SK-N-SH (cell line): ENCODE data around the gene USP13. TPM values are rescaled to one million over a fixed set of nuclear protein-coding genes. Genes with fewer than 3 reads are reported as not detected.
A peak's percentile ranks its signal among the peaks of the same experiment; 100 is the strongest.

Experiments
- CTCF ChIA-PET: fragments of 300-600, 350-600 bp; formaldehyde crosslinking; extraction: SDS; loops from one replicate; lab custom pipeline; 2021; lab: Yijun Ruan, JAX
- POLR2A ChIA-PET: fragments of 350-600 bp; sonication (Branson Sonifier 250); formaldehyde crosslinking; extraction: SDS; loops from one replicate; lab custom pipeline; 2020; ENCODE audit warnings: antibody characterized with exemption, inconsistent platforms; lab: Yijun Ruan, JAX
- DNase-seq: peaks from one replicate; pipeline ENCODE4 v3.0.0; 2012
- H2AFZ ChIP-seq: fragments of 200-600 bp; sonication (generic); 2 replicates; pipeline ENCODE4 v1.8.1; 2016; ENCODE audit warnings: antibody characterized with exemption, mild to moderate bottlenecking, low read depth
- H3F3A ChIP-seq: fragments of 200-600 bp; sonication (generic); replicated peaks from 2 replicates; pipeline ENCODE3; 2016; ENCODE audit warnings: antibody characterized with exemption, mild to moderate bottlenecking; ENCODE audit not compliant: insufficient read depth
- H3K27ac ChIP-seq, 2 experiments: fragments of 200-500 bp in 1 of 2; fragments of 200-600 bp in 1 of 2; sonication (Bioruptor generic) in 1 of 2; sonication (generic), shearing (Covaris generic) in 1 of 2; 2 replicates each; pipeline versions ENCODE4 v1.5.1 to v1.6.1; 2014 to 2016; ENCODE audit warnings: low read depth in 2 of 2, inconsistent platforms in 1 of 2, low read length in 1 of 2, mild to moderate bottlenecking in 1 of 2, mixed read lengths in 1 of 2
- H3K27me3 ChIP-seq: fragments of 200-600 bp; sonication (generic), shearing (Covaris generic); 2 replicates; pipeline ENCODE4 v1.6.1; 2016; ENCODE audit warnings: mixed run types; ENCODE audit not compliant: insufficient read depth
- H3K36me3 ChIP-seq, 2 experiments: fragments of 200-500 bp in 1 of 2; fragments of 200-600 bp in 1 of 2; sonication (Bioruptor generic) in 1 of 2; sonication (generic) in 1 of 2; replicated peaks in 1 of 2; 2 replicates each; pipeline versions ENCODE3 to v1.5.1; 2014 to 2016; ENCODE audit warnings: low read length in 1 of 2, mild to moderate bottlenecking in 1 of 2; ENCODE audit not compliant: insufficient read depth in 2 of 2, control insufficient read depth in 1 of 2
- H3K4me1 ChIP-seq, 2 experiments: fragments of 200-500 bp in 1 of 2; fragments of 200-600 bp in 1 of 2; sonication (Bioruptor generic) in 1 of 2; sonication (generic), shearing (Covaris generic) in 1 of 2; 2 replicates each; pipeline versions ENCODE4 v1.5.1 to v1.6.1; 2014 to 2016; ENCODE audit warnings: low read depth in 1 of 2, low read length in 1 of 2, mixed run types in 1 of 2; ENCODE audit not compliant: insufficient read depth in 2 of 2, control insufficient read depth in 1 of 2
- H3K4me2 ChIP-seq: fragments of 200-600 bp; sonication (generic), shearing (Covaris generic); 2 replicates; pipeline ENCODE4 v1.6.1; 2017; ENCODE audit warnings: mixed run types
- H3K4me3 ChIP-seq, 2 experiments: fragments of 200-500 bp in 1 of 2; fragments of 200-600 bp in 1 of 2; sonication (Bioruptor generic) in 1 of 2; sonication (generic), shearing (Covaris generic) in 1 of 2; 2 replicates each; pipeline versions ENCODE4 v1.5.1 to v1.8.1; 2014 to 2016; ENCODE audit warnings: low read depth in 2 of 2, inconsistent platforms in 1 of 2, low read length in 1 of 2, mild to moderate bottlenecking in 1 of 2, mixed read lengths in 1 of 2, moderate library complexity in 1 of 2
- H3K79me2 ChIP-seq: fragments of 200-600 bp; sonication (generic); 2 replicates; pipeline ENCODE4 v1.8.1; 2017; ENCODE audit warnings: mild to moderate bottlenecking; ENCODE audit not compliant: insufficient read depth
- H3K9ac ChIP-seq: fragments of 200-600 bp; sonication (generic); 2 replicates; pipeline ENCODE4 v1.6.1; 2017; ENCODE audit warnings: mixed run types
- H3K9me2 ChIP-seq: fragments of 200-600 bp; sonication (generic); 2 replicates; pipeline ENCODE4 v1.6.1; 2017; ENCODE audit warnings: mixed run types
- H3K9me3 ChIP-seq: fragments of 200-600 bp; sonication (generic); 2 replicates; pipeline ENCODE4 v1.6.1; 2017; ENCODE audit warnings: mixed run types, mild to moderate bottlenecking, moderate library complexity
- H4K20me1 ChIP-seq: fragments of 200-600 bp; sonication (generic); 2 replicates; pipeline ENCODE4 v1.6.1; 2017; ENCODE audit warnings: mild to moderate bottlenecking, mixed run types; ENCODE audit not compliant: insufficient read depth
- CTCF ChIP-seq: fragments of 200-600 bp; sonication (generic); IDR thresholded peaks from 2 replicates; pipeline ENCODE4 v1.6.1; 2017; ENCODE audit warnings: antibody characterized with exemption, mild to moderate bottlenecking, moderate library complexity
- FOSL2 ChIP-seq: IDR thresholded peaks from 2 replicates; pipeline ENCODE4 v1.4.0; 2012; ENCODE audit warnings: low read depth, mild to moderate bottlenecking, moderate library complexity, borderline replicate concordance
- FOXM1 ChIP-seq: IDR thresholded peaks from 2 replicates; pipeline ENCODE4 v1.4.0; 2012; ENCODE audit warnings: low read depth, mild to moderate bottlenecking
- GABPA ChIP-seq: IDR thresholded peaks from 2 replicates; pipeline ENCODE4 v1.4.0; 2012; ENCODE audit warnings: low read depth, mild to moderate bottlenecking
- IRF3 ChIP-seq: fragments of 150-350 bp; IDR thresholded peaks from 2 replicates; pipeline ENCODE4 v1.6.1; 2016; ENCODE audit warnings: mild to moderate bottlenecking, low read depth, low read length
- MEF2A ChIP-seq: IDR thresholded peaks from 2 replicates; pipeline ENCODE4 v1.4.0; 2012; ENCODE audit warnings: low read depth, borderline replicate concordance
- NFIC ChIP-seq: IDR thresholded peaks from 2 replicates; pipeline ENCODE4 v1.4.0; 2012; ENCODE audit warnings: borderline replicate concordance
- NRF1 ChIP-seq: IDR thresholded peaks from 2 replicates; pipeline ENCODE4 v1.6.1; 2012; ENCODE audit warnings: low read depth, mild to moderate bottlenecking, low read length
- POLR2AphosphoS5 ChIP-seq: IDR thresholded peaks from 2 replicates; pipeline ENCODE4 v1.6.1; 2012; ENCODE audit warnings: low read depth, low read length
- RCOR1 ChIP-seq: fragments of 150-350 bp; IDR thresholded peaks from 2 replicates; pipeline ENCODE4 v1.6.1; 2017; ENCODE audit warnings: antibody characterized with exemption, low read length
- RXRA ChIP-seq: IDR thresholded peaks from 2 replicates; pipeline ENCODE4 v1.4.0; 2012; ENCODE audit warnings: low read depth, mild to moderate bottlenecking, borderline replicate concordance
- SIN3A ChIP-seq: IDR thresholded peaks from 2 replicates; pipeline ENCODE4 v1.6.1; 2012; ENCODE audit warnings: low read depth, mild to moderate bottlenecking, low read length, moderate library complexity, borderline replicate concordance
- SMC3 ChIP-seq: IDR thresholded peaks from 2 replicates; pipeline ENCODE4 v1.6.1; 2012; ENCODE audit warnings: low read depth, low read length, improper control_type of control experiment
- TAF1 ChIP-seq: IDR thresholded peaks from 2 replicates; pipeline ENCODE4 v1.6.1; 2012; ENCODE audit warnings: low read depth, mild to moderate bottlenecking, low read length, moderate library complexity, borderline replicate concordance
- YY1 ChIP-seq: IDR thresholded peaks from 2 replicates; pipeline ENCODE4 v1.4.0; 2012; ENCODE audit warnings: low read depth, mild to moderate bottlenecking
- WGBS: methylation state at CpG from one replicate; pipeline ENCODE4 v1.1.6; 2017; ENCODE audit warnings: low lambda C conversion rate; 5-methylcytosine and 5-hydroxymethylcytosine counted together
- polyA plus RNA-seq, 3 experiments: library from polyadenylated mRNA; depleted of rRNA; stranded (reverse); fragments of >200 nt; gene quantifications; 2 replicates each; pipeline ENCODE4 v1.2.3, GENCODE V29; 2012
- TF ChIP-seq, protein P1 (sequence below): IDR thresholded peaks from 2 replicates; pipeline ENCODE4 v1.4.0; 2012; ENCODE audit warnings: low read depth, borderline replicate concordance

The USP13 gene
- polyA plus RNA-seq, 1 of the 3 experiments (the other 2 are of a cell fraction): 8.2 TPM

DNA sequence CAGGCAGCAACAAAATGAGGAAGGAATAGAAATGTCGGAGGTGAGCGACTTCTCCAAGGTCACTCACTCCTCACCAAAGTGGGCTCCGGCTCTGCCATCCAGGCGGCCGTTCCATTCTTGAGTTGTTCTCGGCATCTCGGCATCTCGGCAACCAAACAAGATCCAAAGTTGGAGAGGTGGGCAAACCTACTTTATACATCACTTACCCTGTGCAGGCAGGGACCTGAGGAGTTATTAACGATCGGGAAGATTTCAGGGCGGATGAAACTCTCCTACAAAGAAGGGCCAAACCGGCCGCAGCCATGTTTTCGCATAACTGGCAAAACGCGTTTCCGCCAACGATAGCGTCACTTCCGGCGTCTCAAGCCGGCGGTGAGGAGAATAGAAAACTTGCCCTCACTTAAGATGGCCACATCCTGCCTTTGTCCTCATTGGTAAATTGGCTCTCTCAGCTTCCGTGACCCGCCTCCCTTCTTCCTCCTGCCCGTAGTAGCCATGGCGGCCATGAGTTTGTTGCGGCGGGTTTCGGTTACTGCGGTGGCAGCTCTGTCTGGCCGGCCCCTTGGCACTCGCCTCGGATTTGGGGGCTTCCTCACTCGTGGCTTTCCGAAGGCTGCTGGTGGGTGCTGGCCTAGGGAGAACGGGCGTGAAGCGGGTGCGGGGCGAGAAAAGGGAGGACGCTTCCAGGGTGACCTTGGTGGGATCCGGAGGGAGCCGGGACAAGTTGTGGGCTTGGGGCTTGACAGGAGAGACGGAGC is 48.3 kb upstream of the USP13 start, which contains the start of the genes MRPL47 and NDUFB5 (continued):
- TF ChIP-seq CTCF: no peak
- TF ChIP-seq POLR2AphosphoS5: peak; percentile 98
- TF ChIP-seq TAF1: peak; percentile 86
- no peak for TF ChIP-seq RXRA
- TF ChIP-seq GABPA: peak; percentile 99
- TF ChIP-seq FOXM1: no peak
- peak; percentile 35; the same call in 1 of the 2 replicates for TF ChIP-seq NFIC
- TF ChIP-seq SMC3: no peak
- TF ChIP-seq RCOR1: no peak
- TF ChIP-seq, protein P1, sequence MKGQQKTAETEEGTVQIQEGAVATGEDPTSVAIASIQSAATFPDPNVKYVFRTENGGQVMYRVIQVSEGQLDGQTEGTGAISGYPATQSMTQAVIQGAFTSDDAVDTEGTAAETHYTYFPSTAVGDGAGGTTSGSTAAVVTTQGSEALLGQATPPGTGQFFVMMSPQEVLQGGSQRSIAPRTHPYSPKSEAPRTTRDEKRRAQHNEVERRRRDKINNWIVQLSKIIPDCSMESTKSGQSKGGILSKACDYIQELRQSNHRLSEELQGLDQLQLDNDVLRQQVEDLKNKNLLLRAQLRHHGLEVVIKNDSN: no peak
- TF ChIP-seq FOSL2: no peak; the same call in 1 of the 2 replicates

DNA sequence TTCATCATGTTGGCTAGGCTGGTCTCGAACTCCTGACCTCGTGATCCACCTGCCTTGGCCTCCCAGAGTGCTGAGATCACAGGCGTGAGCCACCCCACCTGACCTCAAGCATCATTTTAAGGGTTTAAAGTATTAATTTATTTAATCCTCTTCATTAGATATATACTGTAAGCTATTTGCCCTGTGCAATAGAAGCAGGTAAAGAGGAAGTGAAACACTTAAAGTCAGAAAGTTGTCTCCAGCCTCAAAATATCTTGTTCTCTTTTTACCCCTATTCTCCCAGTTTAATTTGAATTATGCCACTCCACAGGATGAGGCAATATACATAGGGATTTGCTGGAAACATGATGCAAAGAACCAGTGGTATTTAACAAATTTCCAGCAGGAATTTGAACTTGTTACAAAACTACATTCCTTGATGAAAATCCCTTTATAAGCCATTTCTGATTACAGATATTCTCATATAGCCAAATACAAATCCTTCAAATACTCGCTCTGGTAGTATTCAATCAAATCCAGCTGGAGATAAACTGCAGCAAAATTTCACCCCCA is 46.2 kb upstream of the USP13 start:
- TF ChIP-seq IRF3 (no peak), MEF2A (no peak), POLR2AphosphoS5 (no peak), RCOR1 (no peak), SIN3A (no peak), FOXM1 (no peak), NRF1 (no peak), YY1 (no peak)
- TF ChIP-seq, all 33 proteins: peak for 0
- Histone ChIP-seq H2AFZ (no peak overlapping the region), H3K79me2 (peaks cover 96% of the 10 kb centered on the region), H3K36me3 (peaks cover 24 to 27% of the 10 kb centered on the region in 2 experiments), H3K9me3 (no peaks in the 10 kb centered on the region), H3K27ac (no peak overlapping the region), H4K20me1 (no peaks in the 10 kb centered on the region; the same call in 1 of the 2 replicates), H3F3A (peaks cover under 1% of the 10 kb centered on the region), H3K9ac (no peak overlapping the region), H3K4me1 (peaks cover 6 to 8% of the 10 kb centered on the region in 2 experiments; a peak in 2 of 4 replicates), H3K9me2 (no peaks in the 10 kb centered on the region), H3K4me3 (no peak overlapping the region), H3K27me3 (no peaks in the 10 kb centered on the region), H3K4me2 (no peak overlapping the region)
- DNase-seq: no peak
- 92% methylated on average over 4 of the region's 4 CpGs for WGBS
- CTCF ChIA-PET: interaction anchor here (1.6 kb wide), 1 partner anchor 11 kb away, joined by 3 read pairs; no protein-coding TSS in a partner anchor
- POLR2A ChIA-PET: no interaction called here
